CD14-positive monocyte (primary cell): Measurements from ENCODE around the gene ZC3H8. TPM values are rescaled to one million over a fixed set of nuclear protein-coding genes. Genes with fewer than 3 reads are reported as not detected.

Experiments
- DNase-seq, 3 donors: peaks; one replicate each; pipeline ENCODE4 v3.0.0-alpha.2; 2011 to 2022
- H2AFZ ChIP-seq: 2 replicates; pipeline ENCODE4 v1.6.0; 2012; ENCODE audit warnings: mild to moderate bottlenecking, low read depth, low read length, inconsistent platforms; ENCODE audit not compliant: insufficient read depth, poor library complexity, severe bottlenecking
- H3K27ac ChIP-seq, 2 donors: 1 replicate in 1 of 2; 2 replicates in 1 of 2; pipeline ENCODE4 v1.5.1; 2012 to 2013; ENCODE audit warnings: low read length in 2 of 2, control low read depth in 1 of 2, inconsistent platforms in 1 of 2, low read depth in 1 of 2, mild to moderate bottlenecking in 1 of 2
- H3K27me3 ChIP-seq, 2 donors: one replicate each; pipeline versions ENCODE4 v1.6.0 to v1.6.1; 2011 to 2013; ENCODE audit warnings: low read length in 2 of 2; ENCODE audit not compliant: control insufficient read depth in 2 of 2, insufficient read depth in 2 of 2
- H3K36me3 ChIP-seq, 2 donors: replicated peaks in 1 of 2; 1 replicate in 1 of 2; 2 replicates in 1 of 2; pipeline versions ENCODE4 v1.5.1 to v1.6.1; 2012 to 2013; ENCODE audit warnings: low read length in 2 of 2, control low read depth in 1 of 2, inconsistent platforms in 1 of 2, mild to moderate bottlenecking in 1 of 2; ENCODE audit not compliant: insufficient read depth in 2 of 2, control insufficient read depth in 1 of 2
- H3K4me1 ChIP-seq, 2 donors: 1 replicate in 1 of 2; 2 replicates in 1 of 2; pipeline versions ENCODE4 v1.5.1 to v1.6.1; 2012 to 2013; ENCODE audit warnings: low read length in 2 of 2, control low read depth in 1 of 2, inconsistent platforms in 1 of 2, mild to moderate bottlenecking in 1 of 2, moderate library complexity in 1 of 2; ENCODE audit not compliant: insufficient read depth in 2 of 2, control insufficient read depth in 1 of 2
- H3K4me2 ChIP-seq: replicated peaks from 2 replicates; pipeline ENCODE3; 2012; ENCODE audit warnings: low read length, moderate library complexity, mild to moderate bottlenecking; ENCODE audit not compliant: poor library complexity, severe bottlenecking; ENCODE audit errors: extremely low read depth
- H3K4me3 ChIP-seq, 3 experiments: fragments of 200-600 bp in 1 of 3; sonication (generic) in 1 of 3; replicated peaks in 1 of 3; 1 replicate in 2 of 3; 2 replicates in 1 of 3; pipeline ENCODE4 v1.5.1; 2011 to 2013; ENCODE audit warnings: low read length in 3 of 3, mild to moderate bottlenecking in 3 of 3, control low read depth in 2 of 3, low read depth in 2 of 3, inconsistent platforms in 1 of 3, moderate library complexity in 1 of 3
- H3K79me2 ChIP-seq: 2 replicates; pipeline ENCODE4 v1.6.0; 2012; ENCODE audit warnings: mild to moderate bottlenecking, control low read depth, inconsistent platforms, low read length, moderate library complexity; ENCODE audit not compliant: insufficient read depth
- H3K9ac ChIP-seq: 2 replicates; pipeline ENCODE4 v1.6.0; 2017; ENCODE audit warnings: low read length, mild to moderate bottlenecking; ENCODE audit not compliant: insufficient read depth, poor library complexity, severe bottlenecking
- H3K9me3 ChIP-seq, 2 donors: replicated peaks in 1 of 2; 1 replicate in 1 of 2; 2 replicates in 1 of 2; pipeline versions ENCODE4 v1.5.1 to v1.6.1; 2012 to 2013; ENCODE audit warnings: low read length in 2 of 2, control low read depth in 1 of 2; ENCODE audit not compliant: control insufficient read depth in 1 of 2, insufficient read depth in 1 of 2
- H4K20me1 ChIP-seq: 2 replicates; pipeline ENCODE4 v1.6.0; 2012; ENCODE audit warnings: mild to moderate bottlenecking, low read length, control low read depth, moderate library complexity; ENCODE audit not compliant: insufficient read depth
- H3K27ac Mint-ChIP-seq, 7 donors: one replicate each; pipeline ENCODE4 v1.8.0; 2020; ENCODE audit warnings: mild to moderate bottlenecking in 7 of 7, mixed read lengths in 7 of 7, moderate library complexity in 6 of 7, inconsistent platforms in 2 of 7
- H3K27me3 Mint-ChIP-seq, 3 donors: one replicate each; pipeline ENCODE4 v1.8.0; 2021 to 2022; ENCODE audit warnings: low read depth in 3 of 3, mild to moderate bottlenecking in 3 of 3, mixed read lengths in 3 of 3, moderate library complexity in 3 of 3, inconsistent platforms in 1 of 3
- H3K36me3 Mint-ChIP-seq, 2 donors: one replicate each; pipeline ENCODE4 v1.8.0; 2020; ENCODE audit warnings: mixed read lengths in 2 of 2, inconsistent platforms in 1 of 2, mild to moderate bottlenecking in 1 of 2
- H3K4me1 Mint-ChIP-seq: one replicate; pipeline ENCODE4 v1.8.0; 2020; ENCODE audit warnings: mild to moderate bottlenecking, mixed read lengths
- H3K4me3 Mint-ChIP-seq, 2 donors: one replicate each; pipeline ENCODE4 v1.8.0; 2020; ENCODE audit warnings: mild to moderate bottlenecking in 2 of 2, mixed read lengths in 2 of 2, moderate library complexity in 1 of 2
- H3K9me3 Mint-ChIP-seq, 7 donors: one replicate each; pipeline ENCODE4 v1.8.0; 2020 to 2022; ENCODE audit warnings: mixed read lengths in 7 of 7, mild to moderate bottlenecking in 6 of 7, moderate library complexity in 6 of 7, inconsistent platforms in 2 of 7
- WGBS: methylation state at CpG from one replicate; pipeline ENCODE4 v1.1.5; 2013; ENCODE audit warnings: missing lambda C conversion rate; ENCODE audit not compliant: insufficient coverage; 5-methylcytosine and 5-hydroxymethylcytosine counted together
- intact Hi-C, 2 donors: fragments of 100-400 bp; cut with micrococcal nuclease; formaldehyde crosslinking; loops; one replicate each; pipeline versions ENCODE4 v1.15.0 to v1.15.1; 2023
- polyA plus RNA-seq, 3 donors: library from polyadenylated mRNA; depleted of rRNA in 1 of 3; unstranded in 2 of 3; stranded (reverse) in 1 of 3; fragments of 300-500 nt in 2 of 3; fragments of >200 nt in 1 of 3; fragmentation: Illumina TruSeq in 2 of 3; gene quantifications; 1 replicate in 2 of 3; 2 replicates in 1 of 3; pipeline ENCODE4 v1.2.3, GENCODE V29; 2012 to 2021
- TF ChIP-seq, protein P1 (sequence below): fragments of 200-600 bp; IDR thresholded peaks from one replicate; pipeline ENCODE4 v1.8.0; 2022; ENCODE audit warnings: antibody characterized with exemption, mild to moderate bottlenecking

ZC3H8 gene
- polyA plus RNA-seq, 3 donors, result 2.3 to 6.9 (median 2.3) TPM

GRCh38 chr2:112163541-112163981 lies 91.3 kb downstream of the ZC3H8 start:
- Histone ChIP-seq H3K79me2 (no peaks in the 10 kb centered on the region), H2AFZ (no peak overlapping the region), H3K4me1 (no peaks in the 10 kb centered on the region), H3K9ac (no peak overlapping the region), H4K20me1 (no peaks in the 10 kb centered on the region), H3K27me3 (no peaks in the 10 kb centered on the region), H3K4me3 (no peak overlapping the region), H3K4me2 (no peak overlapping the region), H3K9me3 (peaks cover 0 to 3% of the 10 kb centered on the region in 2 donors), H3K36me3 (no peaks in the 10 kb centered on the region), H3K27ac (no peak overlapping the region)
- no peaks in the 10 kb centered on the region for H3K4me1 Mint-ChIP-seq
- DNase-seq, result no peak
- peaks cover 0 to 2% (median 2%) of the 10 kb centered on the region in 3 donors for H3K27me3 Mint-ChIP-seq
- H3K4me3 Mint-ChIP-seq, result no peak overlapping the region
- WGBS, result 93% methylated on average over 9 of the region's 9 CpGs
- H3K9me3 Mint-ChIP-seq, result peaks cover 0 to 7% (median 5%) of the 10 kb centered on the region in 7 donors
- TF ChIP-seq, protein P1, sequence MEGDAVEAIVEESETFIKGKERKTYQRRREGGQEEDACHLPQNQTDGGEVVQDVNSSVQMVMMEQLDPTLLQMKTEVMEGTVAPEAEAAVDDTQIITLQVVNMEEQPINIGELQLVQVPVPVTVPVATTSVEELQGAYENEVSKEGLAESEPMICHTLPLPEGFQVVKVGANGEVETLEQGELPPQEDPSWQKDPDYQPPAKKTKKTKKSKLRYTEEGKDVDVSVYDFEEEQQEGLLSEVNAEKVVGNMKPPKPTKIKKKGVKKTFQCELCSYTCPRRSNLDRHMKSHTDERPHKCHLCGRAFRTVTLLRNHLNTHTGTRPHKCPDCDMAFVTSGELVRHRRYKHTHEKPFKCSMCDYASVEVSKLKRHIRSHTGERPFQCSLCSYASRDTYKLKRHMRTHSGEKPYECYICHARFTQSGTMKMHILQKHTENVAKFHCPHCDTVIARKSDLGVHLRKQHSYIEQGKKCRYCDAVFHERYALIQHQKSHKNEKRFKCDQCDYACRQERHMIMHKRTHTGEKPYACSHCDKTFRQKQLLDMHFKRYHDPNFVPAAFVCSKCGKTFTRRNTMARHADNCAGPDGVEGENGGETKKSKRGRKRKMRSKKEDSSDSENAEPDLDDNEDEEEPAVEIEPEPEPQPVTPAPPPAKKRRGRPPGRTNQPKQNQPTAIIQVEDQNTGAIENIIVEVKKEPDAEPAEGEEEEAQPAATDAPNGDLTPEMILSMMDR, result no peak
- peak overlapping the region in 1 of 7 donors; percentile 62 for H3K27ac Mint-ChIP-seq
- no peaks in the 10 kb centered on the region for H3K36me3 Mint-ChIP-seq
- intact Hi-C loops, result no loop called here

- intact Hi-C loops, result no loop called here
- H3K79me2 ChIP-seq, result no peaks in the 10 kb centered on the region
Measured at GRCh38 chr2:112162956-112163355, 91.9 kb downstream of the ZC3H8 start.

More at GRCh38 chr2:112162956-112163355, 91.9 kb downstream of the ZC3H8 start:
- Histone ChIP-seq H3K4me2 (no peak overlapping the region), H3K27me3 (no peaks in the 10 kb centered on the region), H4K20me1 (no peaks in the 10 kb centered on the region), H3K4me3 (no peak overlapping the region), H3K9ac (no peak overlapping the region), H3K4me1 (no peaks in the 10 kb centered on the region), H2AFZ (no peak overlapping the region), H3K27ac (no peak overlapping the region), H3K36me3 (no peaks in the 10 kb centered on the region), H3K9me3 (peaks cover 0 to 3% of the 10 kb centered on the region in 2 donors)
- Mint-ChIP-seq H3K27me3 (peaks cover 0 to 5% (median 2%) of the 10 kb centered on the region in 3 donors), H3K4me1 (no peaks in the 10 kb centered on the region), H3K36me3 (no peaks in the 10 kb centered on the region), H3K4me3 (no peak overlapping the region), H3K27ac (no peak overlapping the region), H3K9me3 (peaks cover 0 to 8% (median 5%) of the 10 kb centered on the region in 7 donors)
- TF ChIP-seq, protein P1, result no peak
- WGBS, result 100% methylated on average over 8 of the region's 11 CpGs
- no peak for DNase-seq
